ENCODE results near the gene PLEKHB2.
"Not testable (repeated sequence)": the region's sequence is repeated elsewhere in the genome, so short reads cannot be mapped to it uniquely, and the experiment has no call there.

The PLEKHB2 gene

GRCh38 chr2:131140581-131140980 lies 35.4 kb downstream of the PLEKHB2 start:
- DNase-seq (ENCODE audit: low read depth), result no peak
- TF ChIP-seq, protein P1, sequence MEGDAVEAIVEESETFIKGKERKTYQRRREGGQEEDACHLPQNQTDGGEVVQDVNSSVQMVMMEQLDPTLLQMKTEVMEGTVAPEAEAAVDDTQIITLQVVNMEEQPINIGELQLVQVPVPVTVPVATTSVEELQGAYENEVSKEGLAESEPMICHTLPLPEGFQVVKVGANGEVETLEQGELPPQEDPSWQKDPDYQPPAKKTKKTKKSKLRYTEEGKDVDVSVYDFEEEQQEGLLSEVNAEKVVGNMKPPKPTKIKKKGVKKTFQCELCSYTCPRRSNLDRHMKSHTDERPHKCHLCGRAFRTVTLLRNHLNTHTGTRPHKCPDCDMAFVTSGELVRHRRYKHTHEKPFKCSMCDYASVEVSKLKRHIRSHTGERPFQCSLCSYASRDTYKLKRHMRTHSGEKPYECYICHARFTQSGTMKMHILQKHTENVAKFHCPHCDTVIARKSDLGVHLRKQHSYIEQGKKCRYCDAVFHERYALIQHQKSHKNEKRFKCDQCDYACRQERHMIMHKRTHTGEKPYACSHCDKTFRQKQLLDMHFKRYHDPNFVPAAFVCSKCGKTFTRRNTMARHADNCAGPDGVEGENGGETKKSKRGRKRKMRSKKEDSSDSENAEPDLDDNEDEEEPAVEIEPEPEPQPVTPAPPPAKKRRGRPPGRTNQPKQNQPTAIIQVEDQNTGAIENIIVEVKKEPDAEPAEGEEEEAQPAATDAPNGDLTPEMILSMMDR (IDR thresholded peaks at IDR 0.05; ENCODE audit: low read depth, low read length, missing control alignments), result no peak
- no peak overlapping the region for H3K4me3 ChIP-seq (ENCODE audit: low read depth, low read length)
- in situ Hi-C loops (cut with HindIII; ENCODE audit: low sequenced_read_pairs), result no loop called here

- no peak overlapping the region for H3K4me3 ChIP-seq (ENCODE audit: low read depth, low read length)
- no peak for DNase-seq (ENCODE audit: low read depth)
- TF ChIP-seq, protein P1 (IDR thresholded peaks at IDR 0.05; ENCODE audit: low read depth, low read length, missing control alignments), result no peak
- in situ Hi-C loops (cut with HindIII; ENCODE audit: low sequenced_read_pairs), result no loop called here
Measured at GRCh38 chr2:131142849-131143248, 37.7 kb downstream of the PLEKHB2 start.

DNA sequence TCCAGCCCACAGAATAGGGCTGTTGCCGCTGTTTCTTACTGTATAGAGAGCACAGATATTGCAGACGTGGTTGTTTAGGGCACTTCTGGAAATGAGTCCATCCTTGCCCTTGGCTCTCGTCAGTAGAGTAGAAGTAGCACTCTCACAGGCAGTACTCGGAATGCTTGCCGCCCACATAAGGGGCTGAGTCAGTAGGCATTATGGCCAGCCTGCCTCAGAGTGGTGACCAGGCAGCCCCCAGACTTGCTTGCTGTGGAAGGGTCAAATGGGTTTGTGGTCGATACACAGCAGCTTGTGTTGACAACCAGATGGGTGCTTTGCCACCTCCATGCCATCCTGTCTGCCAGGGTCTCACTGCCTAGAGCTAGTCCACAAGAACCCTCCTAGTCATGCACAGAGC lies 38.7 kb downstream of the PLEKHB2 start:
- TF ChIP-seq, protein P1 (IDR thresholded peaks at IDR 0.05; ENCODE audit: low read depth, low read length, missing control alignments), result no peak
- in situ Hi-C loops (cut with HindIII; ENCODE audit: low sequenced_read_pairs), result no loop called here
- DNase-seq (ENCODE audit: low read depth), result no peak
- H3K4me3 ChIP-seq (ENCODE audit: low read depth, low read length), result no peak overlapping the region

GRCh38 chr2:131145040-131145439 lies 39.9 kb downstream of the PLEKHB2 start:
- in situ Hi-C loops (cut with HindIII; ENCODE audit: low sequenced_read_pairs), result no loop called here
- H3K4me3 ChIP-seq (ENCODE audit: low read depth, low read length), result no peak overlapping the region
- TF ChIP-seq, protein P1 (IDR thresholded peaks at IDR 0.05; ENCODE audit: low read depth, low read length, missing control alignments), result no peak
- DNase-seq (ENCODE audit: low read depth), result no peak

DNA sequence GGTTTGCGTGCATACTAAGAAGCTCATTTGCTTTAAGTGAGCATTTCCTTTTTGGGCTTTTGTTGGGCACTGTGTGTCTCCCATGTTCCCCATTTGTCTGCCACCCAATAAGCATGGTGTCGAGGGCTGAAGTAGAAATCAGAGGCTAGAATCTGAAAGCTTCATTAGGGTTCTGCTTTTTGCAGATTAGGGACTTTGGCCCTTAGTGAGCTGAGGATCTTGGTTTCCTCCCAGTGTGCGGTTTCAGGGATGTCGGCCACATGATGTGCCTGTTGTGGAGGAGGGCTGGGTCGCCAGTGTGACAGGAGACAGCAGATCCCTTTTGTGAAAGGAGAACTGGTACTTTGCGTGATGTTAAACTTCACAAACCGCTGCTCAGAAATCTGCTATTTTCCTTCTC lies 41.1 kb downstream of the PLEKHB2 start:
- no peak overlapping the region for H3K4me3 ChIP-seq (ENCODE audit: low read depth, low read length)
- DNase-seq (ENCODE audit: low read depth), result no peak
- in situ Hi-C loops (cut with HindIII; ENCODE audit: low sequenced_read_pairs), result no loop called here
- TF ChIP-seq, protein P1 (IDR thresholded peaks at IDR 0.05; ENCODE audit: low read depth, low read length, missing control alignments), result no peak

DNA sequence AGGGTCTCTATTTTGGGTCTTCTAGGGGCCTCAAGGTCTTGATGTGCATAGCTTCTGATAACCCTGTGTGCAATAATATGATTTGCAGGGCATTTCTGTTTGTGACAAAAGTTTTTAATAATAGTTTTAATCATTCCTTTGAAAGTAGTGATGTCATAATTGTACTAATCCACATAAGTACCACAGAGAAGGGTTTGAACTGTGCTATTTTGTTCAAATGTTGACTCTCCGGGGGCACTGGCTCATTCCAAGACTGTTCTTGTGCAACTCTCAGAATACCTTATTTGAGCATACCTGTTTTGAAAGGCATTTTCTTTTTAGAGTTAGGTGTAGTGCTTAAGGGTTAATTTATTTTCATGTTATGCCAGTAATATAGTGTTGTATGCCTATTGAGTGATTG lies 41.6 kb downstream of the PLEKHB2 start:
- in situ Hi-C loops (cut with HindIII; ENCODE audit: low sequenced_read_pairs), result no loop called here
- H3K4me3 ChIP-seq (ENCODE audit: low read depth, low read length), result no peak overlapping the region
- DNase-seq (ENCODE audit: low read depth), result no peak
- TF ChIP-seq, protein P1 (IDR thresholded peaks at IDR 0.05; ENCODE audit: low read depth, low read length, missing control alignments), result no peak

- TF ChIP-seq, protein P1 (IDR thresholded peaks at IDR 0.05; ENCODE audit: low read depth, low read length, missing control alignments), result no peak
- DNase-seq (ENCODE audit: low read depth), result no peak
- in situ Hi-C loops (cut with HindIII; ENCODE audit: low sequenced_read_pairs), result no loop called here
- no peak overlapping the region for H3K4me3 ChIP-seq (ENCODE audit: low read depth, low read length)
Measured at GRCh38 chr2:131148426-131148825, 43.3 kb downstream of the PLEKHB2 start.

DNA sequence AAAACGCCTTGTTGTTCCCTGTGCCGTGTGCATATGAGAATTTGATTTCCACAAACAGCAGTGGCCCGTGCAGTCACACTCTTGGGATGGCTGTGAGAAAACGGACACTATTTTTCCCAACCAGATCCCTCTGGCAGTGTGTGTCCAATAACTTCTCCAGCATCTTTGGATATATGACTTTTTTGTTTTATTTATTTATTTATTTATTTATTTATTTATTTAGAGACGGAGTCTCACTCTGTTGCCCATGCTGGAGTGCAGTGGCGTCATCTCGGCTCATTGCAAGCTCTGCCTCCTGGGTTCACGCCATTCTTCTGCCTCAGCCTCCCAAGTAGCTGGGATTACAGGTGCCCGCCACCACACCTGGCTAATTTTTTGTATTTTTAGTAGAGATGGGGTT lies 45.0 kb downstream of the PLEKHB2 start:
- DNase-seq (ENCODE audit: low read depth); in situ Hi-C loops (cut with HindIII; ENCODE audit: low sequenced_read_pairs); H3K4me3 ChIP-seq (ENCODE audit: low read depth, low read length): not testable (repeated sequence)

All from astrocyte of the cerebellum (primary cell).